Lung microvascular endothelial cell (primary cell): ENCODE measurements around the gene TTC16. TPM values are rescaled to one million over a fixed set of nuclear protein-coding genes. Genes with fewer than 3 reads are reported as not detected.

ENCODE experiments used
- DNase-seq, 2 donors: peaks; one replicate each; pipeline versions ENCODE4 v3.0.0 to v3.0.0-alpha.2; 2010; ENCODE audit warnings: low read depth in 2 of 2
- total RNA-seq: library from RNA; depleted of rRNA; stranded (reverse); fragments of >200 nt; gene quantifications from 2 replicates; pipeline ENCODE4 v1.2.1, GENCODE V29; 2014

The TTC16 gene
- total RNA-seq, 1 donor from 2014 or later: not detected

GRCh38 chr9:127694890-127695720 is 20.8 kb upstream of the TTC16 start:
- no peak for DNase-seq

DNA sequence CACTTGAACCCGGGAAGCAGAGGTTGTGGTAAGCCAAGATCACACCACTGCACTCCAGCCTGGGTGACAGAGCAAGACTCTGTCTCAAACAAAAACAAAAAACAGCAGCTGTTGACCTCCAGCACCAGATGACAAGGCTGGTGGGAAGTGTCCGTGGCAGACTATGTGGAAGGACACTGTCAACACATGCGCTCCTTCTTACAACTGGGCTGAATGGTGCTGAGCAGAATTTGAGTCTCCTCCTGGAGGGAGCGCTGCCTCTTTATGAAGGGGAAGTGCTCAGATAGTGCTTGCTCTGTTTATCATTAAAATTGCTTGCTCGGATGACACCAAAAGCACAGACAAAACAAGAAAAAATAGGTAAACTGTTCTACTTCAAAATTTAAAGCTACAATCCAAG is 18.3 kb upstream of the TTC16 start:
- DNase-seq: no peak

DNA sequence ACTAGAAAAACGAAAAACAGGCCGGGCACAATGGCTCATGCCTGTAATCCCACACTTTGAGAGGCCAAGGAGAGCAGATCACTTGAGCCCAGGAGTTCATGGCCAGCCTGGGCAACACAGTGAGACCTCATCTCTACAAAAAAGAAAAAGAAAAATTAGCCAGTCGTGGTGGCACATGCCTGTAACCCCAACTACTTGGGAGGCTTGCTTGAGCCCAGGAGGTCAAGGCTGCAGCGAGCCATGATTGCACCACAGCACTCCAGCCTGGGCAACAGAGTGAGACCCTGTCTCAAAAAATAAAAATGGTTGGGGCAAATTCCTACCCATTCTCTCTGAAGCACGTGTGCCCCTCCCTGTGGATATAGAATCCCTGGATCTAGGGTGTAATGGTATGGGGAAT is 17.5 kb upstream of the TTC16 start:
- DNase-seq: no peak

DNA sequence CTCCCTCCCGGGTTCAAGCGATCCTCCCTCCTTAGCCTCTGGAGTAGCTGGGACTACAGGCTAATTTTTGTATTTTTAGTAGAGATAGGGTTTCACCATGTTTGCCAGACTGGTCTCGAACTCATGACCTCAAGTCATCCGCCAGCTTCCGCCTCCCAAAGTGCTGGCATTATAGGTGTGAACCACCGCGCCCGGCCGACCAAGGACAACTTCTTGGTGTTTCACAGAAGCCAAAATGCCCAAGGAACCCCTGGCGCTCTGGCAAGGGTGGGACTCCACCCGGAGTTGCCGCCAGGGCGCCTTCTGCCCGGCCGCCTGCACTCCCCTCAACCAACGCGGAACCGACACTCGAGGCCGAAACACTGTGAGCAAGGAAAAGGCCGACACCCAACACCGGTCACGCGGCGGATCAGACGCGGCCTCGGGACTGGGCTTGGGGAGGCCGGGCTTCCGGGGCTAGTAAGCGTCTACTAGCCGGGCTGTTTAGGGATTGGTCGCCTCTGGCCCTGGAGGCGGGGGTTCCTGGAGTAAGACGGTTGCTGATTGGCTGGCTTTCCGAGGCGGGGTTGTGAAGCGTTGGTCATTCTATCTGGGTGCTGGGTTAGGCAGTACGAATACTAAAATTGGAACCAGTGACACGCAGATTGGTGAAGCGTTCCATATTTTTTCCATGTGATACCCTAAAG is 16.8 kb upstream of the TTC16 start:
- DNase-seq: peak; percentile 97 to 98

- no peak for DNase-seq
Measured at GRCh38 chr9:127700140-127700539, 15.7 kb upstream of the TTC16 start.

DNA sequence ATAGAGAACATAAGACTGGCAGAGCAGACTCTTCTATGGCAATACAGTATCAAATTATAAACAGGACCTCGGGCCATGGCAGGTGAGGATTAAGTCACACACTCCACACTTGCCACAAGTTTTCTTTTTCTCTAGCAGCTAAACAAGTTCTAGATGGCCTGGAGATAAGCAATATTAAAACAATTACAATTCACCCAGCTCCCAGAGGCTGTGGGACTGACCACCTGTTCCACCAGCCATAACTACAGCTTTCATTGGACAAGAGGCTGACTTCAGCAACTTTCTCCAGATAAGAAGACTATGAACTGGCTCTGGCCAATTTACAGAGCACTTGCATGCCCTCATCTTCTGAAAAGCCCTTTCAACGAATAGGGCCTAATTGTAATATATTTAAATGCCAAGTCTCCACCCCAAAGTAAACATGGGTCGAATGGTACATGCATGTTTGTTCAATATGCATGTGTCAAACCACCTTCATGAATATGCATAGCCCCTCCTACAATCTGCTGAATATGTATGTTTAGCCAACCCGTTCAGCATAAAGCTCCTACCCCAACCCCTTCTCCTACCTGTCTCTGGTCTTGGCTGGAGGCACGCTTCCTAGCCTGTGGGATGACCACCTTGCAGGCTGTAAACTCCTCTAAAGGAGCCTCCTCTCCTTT is 15.2 kb upstream of the TTC16 start:
- DNase-seq: no peak

DNA sequence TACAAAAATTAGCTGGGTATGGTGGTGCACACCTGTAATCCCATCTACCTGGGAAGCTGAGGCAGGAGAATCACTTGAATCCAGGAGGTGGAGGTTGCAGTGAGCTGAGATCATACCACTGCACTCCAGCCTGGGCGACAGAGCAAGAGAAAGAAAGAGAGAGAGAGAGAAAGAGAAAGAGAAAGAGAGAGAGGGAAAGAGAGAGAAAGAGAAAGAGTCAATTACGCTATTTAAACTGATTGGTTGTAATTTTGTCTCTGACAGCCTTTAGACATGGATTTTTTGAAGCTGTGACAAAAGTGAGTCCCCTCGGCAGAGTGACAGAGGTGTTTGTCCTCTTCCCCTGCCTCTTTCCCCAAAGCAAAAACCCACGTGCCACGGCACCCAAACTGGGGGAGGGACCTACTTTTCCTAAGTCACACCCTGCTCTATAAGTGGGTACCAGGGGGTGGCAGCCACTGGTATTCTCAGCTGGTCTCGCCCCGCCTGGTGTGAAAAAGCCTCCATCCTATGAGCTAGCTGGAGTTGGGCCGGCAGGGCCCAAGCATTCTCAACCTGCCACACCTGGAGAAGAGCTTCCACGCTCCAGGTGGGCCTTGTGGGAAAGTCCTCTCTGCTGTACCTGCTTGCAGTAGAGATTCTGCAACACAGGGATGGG is 12.5 kb upstream of the TTC16 start:
- DNase-seq: no peak

GRCh38 chr9:127705577-127706379 is 10.1 kb upstream of the TTC16 start:
- no peak for DNase-seq

- peak in 1 of 2 donors; percentile 45 for DNase-seq
Measured at GRCh38 chr9:127706836-127707241, 9.0 kb upstream of the TTC16 start, which contains the start of gene CFAP157. TSS of gene CFAP157 (plus strand) at chr9:127706988. CDS start at chr9:127707032, 44 bp downstream.

GRCh38 chr9:127707766-127708165 is 8.1 kb upstream of the TTC16 start:
- DNase-seq: no peak

DNA sequence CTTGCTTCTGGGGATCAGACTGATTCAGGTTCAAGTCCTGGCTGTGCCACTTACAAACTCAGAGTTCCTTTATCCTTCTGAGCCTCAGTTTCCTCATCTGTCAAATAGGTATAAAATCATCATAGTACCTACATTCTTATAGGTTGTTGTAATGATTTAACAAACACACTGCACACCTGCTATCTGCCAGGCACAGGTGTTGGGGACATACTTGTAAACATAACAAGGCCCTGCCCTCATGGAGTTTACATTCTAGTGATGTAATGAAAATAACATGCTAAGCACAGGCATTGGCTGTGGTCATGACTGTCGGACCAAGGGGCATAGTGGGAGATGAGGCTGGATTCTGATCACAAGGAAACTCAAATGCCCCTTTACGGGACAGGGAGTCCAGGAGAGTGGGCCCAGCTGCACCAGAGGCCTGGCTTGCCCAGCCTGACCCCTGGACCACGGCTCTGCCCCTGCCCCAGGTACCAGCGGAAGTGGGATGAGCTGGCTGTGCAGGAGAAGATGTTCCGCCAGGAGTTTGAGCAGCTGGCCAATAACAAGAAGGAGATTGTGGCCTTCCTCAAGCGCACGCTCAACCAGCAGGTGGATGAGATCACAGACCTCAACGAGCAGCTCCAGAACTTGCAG is 6.8 kb upstream of the TTC16 start:
- DNase-seq: no peak

GRCh38 chr9:127710204-127710783 is 5.6 kb upstream of the TTC16 start:
- no peak for DNase-seq

DNA sequence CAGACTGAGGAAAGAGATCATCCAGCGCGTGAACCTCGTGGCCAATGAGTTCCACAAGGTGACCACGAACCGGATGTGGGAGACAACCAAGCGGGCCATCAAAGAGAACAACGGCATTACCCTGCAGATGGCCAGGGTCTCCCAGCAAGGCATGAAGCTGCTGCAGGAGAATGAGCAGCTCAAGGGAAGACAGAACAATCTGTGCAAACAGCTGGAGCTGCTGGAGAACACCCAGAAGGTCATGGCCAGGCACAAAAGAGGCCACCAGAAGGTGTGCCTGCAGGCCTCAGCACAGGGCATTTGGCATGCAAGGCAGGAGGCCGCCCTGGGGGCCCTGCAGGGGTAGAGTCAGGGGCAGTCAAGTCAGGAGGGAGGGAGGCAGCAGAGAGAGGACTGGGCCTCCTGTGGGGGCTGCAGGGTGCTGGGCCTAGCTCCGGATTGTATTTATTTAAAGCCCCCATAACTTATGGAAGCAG is 4.6 kb upstream of the TTC16 start:
- no peak for DNase-seq

DNA sequence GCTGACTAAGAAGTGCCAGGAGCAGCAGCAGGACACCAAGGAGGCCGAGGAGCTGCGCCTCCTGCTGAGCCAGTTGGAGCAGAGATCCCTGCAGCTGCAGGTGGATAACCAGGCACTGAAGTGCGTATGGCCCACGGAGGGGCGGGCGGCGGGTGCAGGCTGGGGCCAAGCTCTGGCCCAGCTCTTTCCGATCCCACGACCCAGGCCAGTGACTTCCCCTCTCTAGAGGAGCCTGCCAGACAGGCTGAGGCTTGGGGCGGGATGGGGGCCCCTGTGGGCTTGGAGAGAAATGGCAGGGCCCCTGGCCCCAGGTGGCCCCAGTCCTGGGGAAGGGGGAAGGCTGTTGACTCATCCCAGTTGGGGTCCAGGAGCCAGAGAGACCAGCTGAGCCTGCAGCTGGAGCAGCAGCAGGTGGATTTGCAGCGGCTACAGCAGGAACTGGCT is 4.0 kb upstream of the TTC16 start:
- no peak for DNase-seq

- no peak for DNase-seq
Measured at GRCh38 chr9:127712371-127712770, 3.5 kb upstream of the TTC16 start.

GRCh38 chr9:127712867-127713266 is 3.0 kb upstream of the TTC16 start:
- DNase-seq: no peak

DNA sequence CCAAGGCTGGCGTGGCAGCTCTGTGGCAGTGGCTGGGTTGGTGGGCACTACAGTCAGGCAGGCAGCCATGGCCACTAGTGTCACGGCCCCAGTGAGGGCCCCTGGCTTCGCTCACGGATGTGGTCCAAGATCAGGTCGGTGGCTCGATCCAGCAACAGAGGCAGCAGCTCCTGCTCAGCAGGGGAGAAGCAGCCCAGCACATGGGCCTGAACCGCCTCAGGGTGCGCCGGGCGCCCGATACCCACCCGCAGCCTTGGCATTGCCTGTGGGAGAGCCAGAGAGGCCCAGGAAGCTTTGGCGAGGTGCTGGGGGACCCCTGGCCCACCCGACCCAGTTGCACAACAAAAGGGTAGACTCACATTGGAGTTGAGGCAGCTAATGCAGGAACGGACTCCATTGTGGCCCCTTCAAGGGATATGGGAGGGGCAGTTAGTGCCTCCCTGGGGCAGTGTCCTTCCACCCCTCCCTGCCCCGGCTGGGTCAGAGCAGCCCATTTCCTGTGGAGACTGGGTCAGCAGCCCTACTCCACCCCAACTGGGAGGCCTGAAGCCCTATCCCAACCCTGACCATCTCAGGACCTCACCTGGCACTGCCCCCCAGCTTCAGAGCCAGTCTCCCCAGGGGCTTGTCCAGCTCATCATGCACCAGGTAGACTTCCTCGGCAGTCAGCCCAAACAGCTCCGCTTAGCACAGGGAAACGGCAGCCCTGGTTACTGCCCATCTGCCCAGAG is 1.7 kb upstream of the TTC16 start:
- DNase-seq: peak in 1 of 2 donors; percentile 20

- DNase-seq: peak; percentile 22 to 26
Measured at GRCh38 chr9:127714951-127715469, 869 bp upstream of the TTC16 start.

DNA sequence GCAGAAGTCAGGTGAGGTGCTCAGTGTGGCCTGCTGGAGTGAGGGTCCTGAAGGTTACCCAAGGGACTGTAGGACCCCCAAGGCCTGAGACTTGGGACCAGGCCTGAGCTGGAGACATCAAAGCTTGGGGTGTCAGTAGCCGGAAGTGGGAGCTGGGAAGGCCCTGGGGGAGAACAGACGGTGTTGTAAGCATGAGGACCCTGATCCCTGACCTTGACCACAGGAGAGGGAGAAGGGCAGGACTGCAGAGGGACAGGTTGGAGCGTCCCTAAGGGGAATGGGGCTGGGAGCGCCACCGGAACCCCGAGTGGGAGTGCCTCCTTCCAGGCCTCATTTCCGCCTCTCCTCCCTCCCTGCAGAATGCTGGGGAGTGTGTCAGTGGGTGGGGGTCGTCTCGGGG is 533 bp downstream of the TTC16 start:
- no peak for DNase-seq
